GM19463 (cell line): Measurements from ENCODE around the gene PSME2.

ENCODE experiments used
- ATAC-seq: cut with Tn5 transposase; IDR thresholded peaks from one replicate; pipeline ENCODE4 v1.9.1; 2021; ENCODE audit warnings: mild to moderate bottlenecking, moderate library complexity; ENCODE audit not compliant: unreplicated experiment

Gene PSME2

DNA sequence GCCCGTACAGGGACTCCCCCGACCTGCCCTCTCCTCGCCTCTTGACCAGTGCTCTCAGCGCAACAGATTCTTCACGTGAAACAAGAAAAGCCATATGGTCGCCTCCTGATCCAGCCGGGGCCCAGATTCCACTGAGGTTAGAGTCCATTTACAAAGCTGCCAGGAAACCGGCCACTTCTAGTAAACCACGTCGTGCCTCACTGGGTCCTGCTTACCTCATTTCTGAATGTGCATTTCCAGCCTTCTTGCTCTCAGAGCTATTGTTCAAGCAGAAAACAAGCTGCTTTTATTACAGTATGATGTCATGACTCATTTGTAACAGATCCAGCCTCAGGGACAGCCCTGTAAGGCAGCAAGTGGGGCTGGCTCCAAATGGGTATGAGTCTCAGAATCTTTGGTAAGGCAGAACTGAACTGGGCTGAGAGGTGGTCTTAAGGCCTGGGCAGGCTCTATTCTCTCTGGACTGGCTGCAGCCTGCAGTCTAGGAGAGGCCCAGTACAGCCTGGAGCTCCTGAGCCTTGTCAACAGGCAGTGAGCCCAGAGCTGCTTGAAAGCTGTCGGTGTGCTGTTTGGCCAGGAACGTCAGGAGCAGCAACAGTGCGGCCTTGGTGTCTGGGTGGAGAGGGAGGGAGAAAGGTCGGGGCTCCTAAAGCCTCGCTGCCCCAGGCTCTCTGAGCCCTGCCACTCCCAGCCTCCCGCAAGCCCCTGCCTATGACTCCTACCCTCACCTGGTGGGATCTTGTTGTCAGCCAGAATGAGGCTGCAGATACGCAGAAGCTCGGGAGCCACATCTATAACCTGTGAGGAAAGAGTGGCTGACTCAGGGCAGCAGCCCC lies 33.8 kb upstream of the PSME2 start:
- no peak for ATAC-seq

GRCh38 chr14:24179294-24179960 lies 33.0 kb upstream of the PSME2 start:
- no peak for ATAC-seq

DNA sequence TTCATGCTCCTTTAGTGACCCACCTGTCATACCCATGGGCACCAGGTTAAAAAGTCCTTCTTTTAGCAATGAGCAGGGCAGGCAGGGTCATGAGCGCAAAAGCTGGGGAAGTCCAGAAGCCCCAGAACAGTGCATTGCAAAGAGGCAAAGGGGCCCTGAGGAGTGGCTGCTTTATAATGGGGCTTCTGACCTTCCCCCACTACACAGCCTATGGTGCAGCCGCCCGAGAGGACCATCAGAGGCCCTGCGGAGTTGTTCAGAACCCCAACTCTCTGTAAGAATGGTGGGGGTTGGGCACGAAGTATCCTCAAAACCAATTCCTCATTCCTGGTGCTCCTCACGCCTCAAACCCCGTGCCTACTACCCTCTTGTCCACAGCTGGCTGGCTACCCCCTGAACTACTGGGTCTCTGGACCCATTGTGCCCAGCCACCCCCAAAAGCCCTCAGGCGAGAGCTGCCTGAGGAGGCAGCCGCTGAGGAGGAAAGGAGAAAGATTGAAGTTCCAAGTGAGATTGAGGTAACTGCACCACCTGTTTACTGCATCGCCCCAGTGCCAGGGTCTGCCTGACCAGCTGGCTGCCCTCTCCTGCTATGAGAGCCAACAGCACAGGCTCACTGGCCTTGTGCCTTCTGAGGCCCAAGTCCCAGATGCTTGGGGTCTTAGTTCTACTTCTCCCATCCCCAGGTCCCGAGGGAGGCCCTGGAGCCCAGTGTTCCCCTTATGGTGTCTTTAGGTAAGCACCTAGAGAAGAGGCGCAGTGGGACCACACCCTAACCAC lies 32.2 kb upstream of the PSME2 start:
- ATAC-seq: no peak

DNA sequence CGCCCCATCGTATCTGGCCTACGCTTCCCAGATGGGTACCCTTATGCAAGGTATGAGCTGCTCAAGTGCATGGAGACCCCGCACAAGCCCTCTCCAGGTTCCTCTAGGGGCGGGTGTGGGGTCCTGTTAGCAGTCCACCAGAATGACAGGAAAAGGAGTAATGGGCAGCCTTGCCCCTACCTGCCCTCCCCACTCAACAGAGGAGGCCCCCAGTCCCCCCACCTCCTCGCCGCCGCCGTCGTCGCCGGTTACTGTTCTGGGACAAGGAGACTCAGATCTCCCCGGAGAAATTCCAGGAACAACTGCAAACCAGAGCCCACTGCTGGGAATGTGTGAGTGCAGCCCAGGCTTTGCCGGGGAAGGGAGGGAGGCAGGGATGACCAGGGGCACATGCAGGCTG lies 31.5 kb upstream of the PSME2 start:
- no peak for ATAC-seq

GRCh38 chr14:24177041-24177825 lies 30.8 kb upstream of the PSME2 start:
- ATAC-seq: no peak

GRCh38 chr14:24176599-24176998 lies 30.2 kb upstream of the PSME2 start:
- no peak for ATAC-seq

GRCh38 chr14:24172871-24173281 lies 26.5 kb upstream of the PSME2 start:
- no peak for ATAC-seq

DNA sequence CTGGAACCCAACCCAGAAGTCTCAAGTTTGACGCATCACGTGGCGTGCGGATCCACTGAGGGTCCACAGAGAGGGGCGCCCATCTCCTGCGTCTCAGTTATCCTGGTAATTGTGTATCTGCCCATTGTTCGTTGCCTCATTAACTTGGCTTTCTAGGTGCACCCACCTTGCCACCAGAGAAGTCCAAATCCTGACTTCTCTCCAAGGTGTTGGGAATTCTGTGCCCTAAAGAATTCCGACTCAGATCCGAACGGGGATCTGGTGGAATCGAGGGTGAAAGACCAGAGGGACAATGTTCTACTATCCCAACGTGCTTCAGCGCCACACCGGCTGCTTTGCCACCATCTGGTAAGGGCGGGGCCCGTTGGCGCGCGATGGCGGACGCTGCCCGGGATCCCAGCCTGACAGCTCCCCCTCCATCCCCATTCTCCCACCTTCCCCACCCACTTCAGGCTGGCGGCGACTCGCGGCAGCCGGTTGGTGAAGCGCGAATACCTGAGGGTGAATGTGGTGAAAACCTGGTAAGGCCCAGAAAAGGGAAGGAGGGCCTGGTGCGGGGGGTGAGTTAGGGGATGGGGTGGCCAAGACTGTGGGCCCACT lies 26.0 kb upstream of the PSME2 start:
- no peak for ATAC-seq

GRCh38 chr14:24171422-24172260 lies 25.2 kb upstream of the PSME2 start, which contains the start of gene REC8:
TSS of gene REC8 (plus strand) at chr14:24172080. CDS start at chr14:24172553, 473 bp downstream.
- peak; percentile 80 for ATAC-seq

GRCh38 chr14:24167469-24168114 lies 21.2 kb upstream of the PSME2 start:
- ATAC-seq: no peak

GRCh38 chr14:24165785-24166184 lies 19.4 kb upstream of the PSME2 start:
- no peak for ATAC-seq

DNA sequence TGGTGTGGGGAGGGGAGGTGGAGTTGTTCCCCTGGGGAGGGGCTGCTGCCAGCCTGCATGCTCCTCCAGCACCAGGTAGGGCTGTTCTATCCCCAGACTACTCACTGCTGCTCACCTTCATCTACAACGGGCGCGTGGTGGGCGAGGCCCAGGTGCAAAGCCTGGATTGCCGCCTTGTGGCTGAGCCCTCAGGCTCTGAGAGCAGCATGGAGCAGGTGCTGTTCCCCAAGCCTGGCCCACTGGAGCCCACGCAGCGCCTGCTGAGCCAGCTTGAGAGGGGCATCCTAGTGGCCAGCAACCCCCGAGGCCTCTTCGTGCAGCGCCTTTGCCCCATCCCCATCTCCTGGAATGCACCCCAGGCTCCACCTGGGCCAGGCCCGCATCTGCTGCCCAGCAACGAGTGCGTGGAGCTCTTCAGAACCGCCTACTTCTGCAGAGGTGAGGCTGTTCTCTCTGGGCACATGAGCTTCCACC lies 18.1 kb upstream of the PSME2 start:
- ATAC-seq: no peak

- ATAC-seq: no peak
Observed at GRCh38 chr14:24162093-24162492, 15.7 kb upstream of the PSME2 start.

GRCh38 chr14:24160850-24161804 lies 14.7 kb upstream of the PSME2 start, which contains the start of gene IRF9:
TSS of gene IRF9 (plus strand) at chr14:24161265. CDS start at chr14:24162145, 880 bp downstream.
- ATAC-seq: peak; percentile 82

GRCh38 chr14:24160499-24160849 lies 14.1 kb upstream of the PSME2 start:
- ATAC-seq: no peak

- no peak for ATAC-seq
Observed at GRCh38 chr14:24159777-24160498, 13.5 kb upstream of the PSME2 start.

- no peak for ATAC-seq
Observed at GRCh38 chr14:24157331-24157730, 10.9 kb upstream of the PSME2 start.
